Activated CD8-positive, alpha-beta memory T cell treated with anti-CD3 and anti-CD28 coated beads, Interleukin-2, amount 50 U/mL, for 24 hours (primary cell): ENCODE data around the gene CALHM4.

Experiments used
- DNase-seq: peaks from one replicate; pipeline ENCODE4 v3.0.0-alpha.2; 2020; ENCODE audit errors: extremely low read depth

Gene CALHM4

DNA sequence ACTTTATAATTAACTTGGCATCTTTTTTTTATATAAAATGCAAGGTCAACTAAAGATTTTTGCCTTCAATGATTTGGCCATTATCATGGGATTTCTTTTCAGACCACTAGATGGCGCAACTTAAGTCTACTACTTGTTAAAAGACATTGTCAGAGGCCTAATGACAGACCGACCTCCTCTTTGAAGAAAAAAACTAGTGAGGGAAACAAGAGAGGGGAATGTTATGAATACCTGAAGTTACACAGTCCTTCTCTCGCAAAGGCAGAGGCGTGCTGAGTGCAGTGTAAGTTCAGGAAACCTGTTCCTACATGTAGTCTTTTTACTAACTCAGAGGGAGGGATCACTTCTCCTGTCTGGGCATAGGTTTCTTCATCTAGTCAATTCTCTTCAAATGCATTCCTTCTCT is 17.3 kb upstream of the CALHM4 start:
- no peak for DNase-seq

DNA sequence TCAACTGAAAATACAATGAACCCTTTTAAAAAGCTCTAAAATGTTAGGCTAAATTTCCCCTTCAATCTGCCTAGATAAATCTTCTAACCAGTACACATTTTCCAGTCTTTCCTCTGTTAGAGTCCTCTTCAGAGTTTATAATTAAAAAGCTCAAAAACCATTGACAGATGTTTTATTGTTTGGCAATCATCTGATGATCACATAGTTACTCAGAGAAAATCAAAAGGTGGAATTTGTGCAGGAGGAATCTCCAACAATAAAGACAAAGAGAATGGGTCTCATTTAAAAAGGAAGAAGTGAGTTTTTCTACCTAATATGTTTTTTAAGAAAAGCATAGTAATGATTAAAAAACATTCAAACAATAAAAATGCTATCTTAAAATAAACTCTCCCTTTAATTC is 11.1 kb upstream of the CALHM4 start:
- no peak for DNase-seq

DNA sequence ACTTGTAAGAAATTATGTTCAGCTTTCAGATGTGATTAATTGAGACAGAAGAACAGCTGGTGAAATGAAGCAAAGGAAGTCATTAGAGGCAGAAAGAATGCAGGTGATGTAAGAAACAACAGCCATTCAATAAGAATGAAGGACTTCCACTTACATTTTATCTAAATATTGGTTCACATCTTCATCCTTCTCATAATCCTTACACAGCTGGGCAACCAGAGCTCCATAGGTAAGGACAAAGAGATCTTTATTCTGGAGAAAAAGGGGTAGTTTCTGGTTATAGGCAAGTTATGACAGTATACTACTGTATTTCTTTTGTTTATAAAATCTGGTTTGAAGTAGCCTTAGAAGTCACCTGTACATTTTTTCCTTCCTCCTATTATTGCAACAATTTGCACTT is 10.4 kb upstream of the CALHM4 start:
- DNase-seq, result no peak

DNA sequence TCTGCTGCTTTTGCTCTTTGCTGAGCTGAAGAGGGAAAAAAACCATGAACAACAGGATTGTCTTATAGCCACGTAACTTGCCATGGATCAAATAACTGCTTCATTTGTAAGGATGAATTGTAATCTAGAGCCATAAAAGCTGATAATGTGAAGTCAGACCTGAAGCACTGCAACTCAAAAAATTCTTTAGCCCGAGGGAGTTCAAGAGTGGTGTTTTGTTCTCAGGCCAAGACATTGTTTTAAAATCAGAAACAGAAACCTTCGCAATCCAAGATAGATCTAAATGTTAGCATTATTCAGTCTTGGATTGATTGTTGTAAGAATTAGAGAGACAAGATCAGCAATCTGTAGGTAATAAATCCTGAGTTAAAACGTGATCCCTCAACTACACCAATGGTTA is 7.9 kb upstream of the CALHM4 start, which contains the start of gene TRAPPC3L:
Gene TRAPPC3L (minus strand): TSS at position 34 of the 400 bp plus-strand sequence. CDS start 170 bp downstream, outside the sequence.
- no peak for DNase-seq

DNA sequence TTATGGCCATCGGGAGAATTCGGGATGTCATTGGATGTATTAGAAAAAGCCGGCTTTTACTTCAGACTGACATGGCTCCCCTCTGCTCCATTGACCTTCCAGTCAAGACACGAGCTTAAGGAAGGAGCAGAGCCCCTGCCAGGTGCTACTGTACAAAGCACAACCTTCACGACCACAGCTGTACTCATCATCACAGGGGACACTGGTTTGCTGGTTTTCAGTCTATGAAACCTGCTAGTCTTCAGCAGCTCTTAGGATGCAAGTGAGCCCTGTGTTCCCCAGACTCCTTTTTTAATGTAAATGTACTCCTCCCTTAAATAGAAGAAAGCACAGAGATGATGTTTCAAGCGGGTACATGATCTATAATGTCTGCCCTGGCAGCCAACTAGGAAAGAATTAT is 6.2 kb upstream of the CALHM4 start:
- DNase-seq, result no peak

DNA sequence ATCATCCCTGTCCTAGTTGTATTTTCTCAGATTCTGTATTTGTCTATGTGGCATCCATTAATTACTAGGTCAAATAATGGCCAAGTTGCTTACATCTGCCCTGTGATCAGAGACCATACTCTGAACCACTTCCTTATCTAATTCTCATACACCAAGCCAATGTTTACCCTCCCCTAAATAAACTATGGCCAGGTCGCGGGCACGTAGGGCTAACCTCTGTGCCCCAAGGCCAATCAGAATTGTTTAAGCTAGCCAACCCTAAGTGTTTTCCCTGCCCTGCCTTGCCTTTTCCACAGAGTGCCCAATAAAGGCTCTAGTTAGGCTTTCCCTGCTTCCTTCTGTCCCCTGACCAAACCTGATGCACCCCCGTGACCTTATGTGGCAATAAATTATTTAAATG is 2.8 kb upstream of the CALHM4 start:
- DNase-seq, result no peak

DNA sequence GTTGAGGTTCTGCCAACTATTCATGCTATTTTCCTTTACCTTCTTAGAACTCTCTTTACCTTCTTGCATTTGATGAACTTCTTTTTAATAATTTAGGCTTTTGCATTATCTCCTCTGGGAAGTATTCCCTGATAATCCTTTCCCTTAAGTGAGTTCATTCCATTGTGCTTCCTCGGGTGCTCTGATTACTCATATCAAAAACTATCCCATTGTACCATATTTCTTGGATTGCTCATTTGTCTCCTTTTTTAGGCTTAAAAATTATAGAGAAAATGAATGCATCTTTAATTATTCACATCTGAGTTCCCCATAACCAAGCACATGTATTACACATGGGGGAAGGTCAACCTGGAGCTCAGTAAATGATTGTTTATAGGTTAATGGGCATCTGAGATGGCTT is 2.5 kb downstream of the CALHM4 start:
- DNase-seq, result no peak

DNA sequence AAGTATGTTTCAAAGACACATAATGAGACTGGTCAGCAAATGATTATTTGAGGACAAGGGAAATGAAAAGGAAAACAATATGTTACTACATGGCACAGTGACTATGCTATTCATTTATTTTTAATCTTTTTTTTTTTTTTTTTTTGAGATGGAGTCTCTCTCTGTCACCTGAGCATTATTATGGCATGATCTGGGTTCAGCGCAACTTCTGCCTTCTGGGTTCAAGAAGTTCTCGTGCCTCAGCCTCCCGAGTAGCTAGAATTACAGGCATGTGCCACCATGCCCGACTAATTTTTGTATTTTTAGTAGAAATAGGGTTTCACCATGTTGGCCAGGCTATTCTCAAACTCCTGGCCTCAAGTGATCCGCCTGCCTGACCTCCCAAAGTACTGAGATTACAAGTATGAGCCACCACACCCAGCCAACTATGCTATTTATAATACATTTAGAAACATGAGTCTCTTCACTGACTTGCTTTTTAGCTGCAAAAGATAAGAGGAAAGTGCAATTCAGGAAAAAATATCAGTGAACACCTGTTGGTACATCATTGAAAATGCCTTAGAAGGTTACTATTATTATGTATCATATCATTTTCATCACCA is 3.4 kb downstream of the CALHM4 start:
- no peak for DNase-seq

DNA sequence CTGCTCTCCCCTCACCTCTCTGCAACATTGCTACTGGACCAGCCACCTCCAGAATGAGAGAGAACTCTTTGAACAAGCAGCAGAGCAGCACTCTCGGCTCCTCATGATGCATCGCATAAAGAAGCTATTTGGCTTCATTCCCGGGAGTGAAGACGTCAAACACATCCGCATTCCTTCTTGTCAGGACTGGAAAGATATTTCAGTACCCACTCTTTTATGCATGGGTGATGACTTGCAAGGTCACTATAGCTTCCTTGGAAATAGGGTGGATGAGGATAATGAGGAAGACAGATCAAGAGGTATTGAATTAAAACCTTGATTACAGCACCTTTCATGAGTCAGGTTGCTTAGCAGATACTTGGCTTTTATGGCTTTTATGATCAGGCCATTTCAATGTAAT is 4.3 kb downstream of the CALHM4 start:
- DNase-seq, result no peak

DNA sequence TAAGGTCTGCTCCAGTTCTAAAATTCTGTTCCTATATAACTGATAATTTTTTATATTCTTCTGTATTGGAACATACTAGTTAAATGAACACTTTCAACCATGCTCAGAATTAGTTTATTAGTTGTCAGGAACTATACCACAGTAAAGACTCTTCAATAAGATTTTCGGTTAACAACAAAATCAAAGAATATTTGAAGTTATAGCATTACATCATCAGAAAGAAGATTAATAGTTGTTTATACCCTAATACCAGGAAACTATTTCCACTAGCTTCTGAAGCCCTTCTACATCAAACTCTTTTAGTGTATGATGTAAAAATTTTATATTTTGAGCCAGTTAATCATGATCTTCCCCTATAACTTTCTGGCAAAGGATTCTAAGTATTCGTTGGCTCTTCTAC is 6.6 kb downstream of the CALHM4 start:
- no peak for DNase-seq

DNA sequence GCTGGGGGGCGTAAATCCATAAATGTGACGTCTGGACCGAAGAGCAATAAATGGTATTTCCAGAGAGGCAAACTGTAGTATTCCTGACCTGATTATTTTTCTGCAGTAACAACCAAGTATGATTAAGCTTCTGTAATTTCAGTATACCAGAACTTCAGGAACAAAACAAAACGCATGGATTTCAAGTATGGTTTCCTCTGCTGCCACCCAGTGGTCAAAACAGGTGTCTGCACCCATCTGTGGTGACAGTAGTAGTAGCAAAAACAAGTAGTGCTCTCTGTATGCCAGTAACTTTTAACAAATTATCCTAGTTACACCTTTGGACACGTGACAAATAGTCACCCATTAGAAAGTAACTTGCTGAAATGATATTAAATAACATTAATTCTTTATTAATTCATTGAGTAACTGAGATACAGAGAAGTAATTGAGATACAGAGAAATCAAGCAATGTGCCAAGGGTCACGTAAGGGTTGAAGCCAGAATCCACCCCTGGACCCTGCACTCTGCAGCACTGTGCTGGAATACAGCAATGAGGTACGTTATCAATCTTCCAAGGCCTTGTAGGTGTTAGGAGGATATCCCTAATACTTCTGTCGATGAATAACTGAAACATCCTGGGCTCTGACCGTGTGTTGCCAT is 7.9 kb downstream of the CALHM4 start:
- peak; percentile 37 for DNase-seq

DNA sequence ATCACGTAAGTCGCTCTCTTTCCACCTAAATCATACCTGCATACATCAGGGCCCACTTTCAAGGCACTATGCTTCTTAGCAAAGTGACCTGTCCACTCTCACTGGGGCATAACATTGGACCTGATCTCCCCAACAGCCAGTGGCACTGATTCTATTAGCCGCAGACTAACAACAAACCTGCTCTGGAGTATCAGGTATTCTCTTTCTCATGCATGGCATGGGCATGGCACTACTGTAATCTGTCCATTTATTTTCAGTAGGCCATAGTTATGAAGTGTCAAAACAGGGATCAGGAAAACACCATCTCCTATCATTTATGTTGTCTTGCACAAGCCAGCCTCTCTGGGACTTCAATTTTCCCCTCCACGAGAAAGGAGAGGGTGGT is 8.5 kb downstream of the CALHM4 start:
- no peak for DNase-seq

DNA sequence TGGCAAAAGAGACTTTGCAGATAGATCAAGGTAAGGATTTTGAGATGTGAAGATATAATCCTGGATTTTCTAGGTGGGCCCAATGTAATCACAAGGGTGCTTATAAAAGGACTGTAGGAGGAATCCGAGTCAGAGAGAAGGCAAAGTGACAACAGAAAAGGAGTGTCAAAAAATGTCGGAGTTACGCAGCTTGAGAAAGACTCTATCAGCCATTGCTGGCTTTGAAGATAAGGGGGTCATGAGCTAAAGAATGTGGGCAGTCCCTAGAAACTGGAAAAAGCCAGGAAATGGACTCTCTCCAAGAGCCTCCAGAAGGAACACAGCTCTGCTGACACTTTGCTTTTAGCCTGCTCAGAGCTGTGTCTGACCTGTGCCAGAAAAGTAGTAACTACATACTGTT is 9.1 kb downstream of the CALHM4 start:
- no peak for DNase-seq

DNA sequence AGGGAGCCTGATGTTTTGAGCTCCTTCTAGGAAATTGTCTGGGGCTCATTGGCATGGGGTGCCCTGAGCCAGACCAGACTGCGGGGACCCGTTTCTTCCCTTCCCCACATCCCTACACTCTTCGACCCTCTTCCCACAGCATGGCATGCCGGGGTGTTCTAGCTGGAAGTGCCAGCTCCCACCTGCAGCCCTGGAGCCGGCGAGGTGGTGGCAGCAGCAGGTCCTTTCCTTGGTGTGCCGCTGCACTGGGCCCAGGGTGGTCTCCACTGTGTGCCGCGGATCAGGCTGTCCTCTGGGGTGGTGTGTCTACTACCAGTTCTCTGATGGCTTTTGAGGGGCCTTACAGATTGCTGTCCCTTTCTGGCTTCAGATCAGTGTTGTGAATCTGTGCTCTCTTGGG is 10.3 kb downstream of the CALHM4 start:
- DNase-seq, result no peak

DNA sequence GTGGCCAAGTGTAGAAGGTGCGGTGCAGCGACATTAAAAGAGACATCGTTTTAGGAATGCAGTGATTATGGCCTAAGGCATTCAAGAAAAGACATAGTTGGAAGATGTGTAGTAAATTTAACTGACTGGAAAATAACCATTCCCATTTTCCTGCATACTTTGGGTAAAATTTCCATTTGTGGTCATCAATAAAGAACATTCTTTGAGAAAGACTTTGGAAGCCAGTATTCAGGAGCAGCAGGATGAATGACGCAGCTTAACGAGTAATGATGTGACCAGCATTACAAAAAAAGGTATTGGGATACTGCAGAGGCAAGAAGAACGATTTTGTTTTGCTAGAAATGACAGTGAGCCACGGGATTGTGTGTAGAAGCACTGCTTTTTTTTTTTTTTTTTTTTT is 10.8 kb downstream of the CALHM4 start:
- no peak for DNase-seq

DNA sequence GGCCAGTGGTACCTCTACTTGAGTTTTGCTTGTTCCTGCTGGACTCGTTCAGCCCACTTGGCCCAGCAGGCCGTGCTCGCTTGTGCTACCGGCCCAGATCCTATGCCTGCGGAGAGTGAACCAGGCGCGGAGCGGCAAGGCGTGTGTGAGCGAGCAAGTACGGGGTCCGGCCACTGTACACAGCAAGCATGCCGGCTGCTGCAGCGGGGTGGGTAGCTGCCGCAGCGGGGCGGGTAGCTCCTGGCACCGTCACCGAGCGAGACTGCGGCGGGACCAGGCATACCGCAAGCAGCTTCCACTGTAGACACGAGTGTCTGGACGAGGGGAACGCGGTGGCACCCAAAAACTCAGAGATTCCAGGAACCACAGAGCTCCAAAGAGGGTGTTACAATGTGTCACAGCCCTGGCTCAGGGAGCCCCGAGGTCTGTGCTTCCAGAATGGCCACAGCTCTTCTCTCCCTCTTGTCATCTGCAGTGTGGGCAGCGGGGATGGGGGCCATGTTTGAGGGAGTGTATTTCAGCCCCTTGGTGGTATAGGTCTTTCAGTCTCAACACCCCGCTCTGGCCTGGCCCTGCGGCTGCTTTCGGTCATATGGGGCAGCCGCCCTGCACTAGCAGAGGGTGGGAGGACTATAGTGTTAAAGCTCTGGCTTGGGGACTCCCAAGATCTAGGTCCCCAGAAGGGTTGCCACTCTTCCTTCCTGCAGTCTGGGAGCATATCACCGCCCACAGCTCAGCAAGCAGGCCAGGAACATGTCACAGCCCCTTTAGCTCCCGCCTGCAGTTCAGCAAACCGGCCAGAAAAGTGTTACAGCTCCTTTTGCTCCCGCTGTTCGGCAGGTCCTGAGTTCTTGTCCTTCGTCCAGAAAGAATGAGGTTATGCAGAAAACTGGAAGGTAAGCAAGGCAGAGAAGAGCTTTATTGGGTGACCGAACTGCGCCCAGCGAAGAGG is 11.6 kb downstream of the CALHM4 start:
- DNase-seq, result no peak

DNA sequence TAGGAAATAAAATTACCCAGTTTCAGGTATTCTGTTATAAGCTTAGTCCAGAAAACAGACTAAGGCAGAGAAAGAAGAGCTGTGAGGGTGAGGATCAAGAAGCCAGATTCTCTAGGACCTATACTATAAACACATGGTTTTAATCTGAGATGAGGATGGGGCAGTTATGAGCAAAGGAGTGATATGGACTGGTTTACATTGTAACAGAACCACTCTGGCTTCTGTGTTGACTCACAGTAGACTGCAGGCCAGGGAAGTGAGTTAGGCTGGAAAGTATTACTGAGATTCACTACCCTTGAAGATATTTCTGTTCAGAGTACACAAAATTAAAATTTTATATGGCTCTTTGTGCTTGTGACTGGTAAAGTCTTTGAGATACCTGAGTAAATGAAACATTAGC is 14.6 kb downstream of the CALHM4 start:
- DNase-seq, result no peak

DNA sequence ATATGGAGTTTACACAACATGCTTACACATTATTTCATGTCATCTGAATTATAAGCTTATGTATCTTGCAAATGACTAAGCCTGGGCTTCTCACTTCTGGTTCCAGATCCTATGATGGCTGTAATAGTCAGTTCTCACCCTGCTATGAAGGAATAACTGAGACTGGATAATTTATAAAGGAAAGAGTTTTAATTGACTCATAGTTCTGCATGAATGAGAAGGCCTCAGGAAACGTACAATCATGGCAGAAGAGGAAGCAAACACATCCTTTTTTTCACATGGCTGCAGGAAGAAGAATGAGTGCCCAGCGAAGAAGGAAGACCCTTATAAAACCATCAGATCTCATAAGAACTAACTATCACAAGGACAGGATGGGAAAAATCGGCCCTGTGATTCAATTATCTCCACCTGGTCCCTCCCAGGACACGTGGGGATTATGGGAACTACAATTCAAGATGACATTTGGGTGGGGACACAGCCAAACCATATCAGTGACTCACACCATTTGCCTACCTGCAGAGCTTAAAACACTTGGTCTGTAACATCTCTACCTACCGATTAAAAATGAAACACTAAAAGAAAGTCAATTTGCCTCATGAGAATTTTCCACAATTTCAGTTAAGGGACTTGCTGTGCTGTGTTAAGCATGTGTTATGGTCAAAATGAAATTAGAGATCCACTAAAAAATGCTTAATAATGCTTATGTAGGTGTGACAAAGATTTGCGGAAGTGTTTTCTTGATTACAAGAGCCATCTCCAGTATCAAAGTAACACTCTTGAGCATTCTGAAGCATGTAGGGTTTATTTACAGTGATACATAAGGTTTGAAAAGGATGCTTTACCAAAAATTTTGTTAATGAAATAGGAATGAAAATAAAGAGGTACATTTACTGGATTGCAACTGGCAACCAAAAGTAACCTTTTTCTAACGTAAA is 15.5 kb downstream of the CALHM4 start:
- no peak for DNase-seq

DNA sequence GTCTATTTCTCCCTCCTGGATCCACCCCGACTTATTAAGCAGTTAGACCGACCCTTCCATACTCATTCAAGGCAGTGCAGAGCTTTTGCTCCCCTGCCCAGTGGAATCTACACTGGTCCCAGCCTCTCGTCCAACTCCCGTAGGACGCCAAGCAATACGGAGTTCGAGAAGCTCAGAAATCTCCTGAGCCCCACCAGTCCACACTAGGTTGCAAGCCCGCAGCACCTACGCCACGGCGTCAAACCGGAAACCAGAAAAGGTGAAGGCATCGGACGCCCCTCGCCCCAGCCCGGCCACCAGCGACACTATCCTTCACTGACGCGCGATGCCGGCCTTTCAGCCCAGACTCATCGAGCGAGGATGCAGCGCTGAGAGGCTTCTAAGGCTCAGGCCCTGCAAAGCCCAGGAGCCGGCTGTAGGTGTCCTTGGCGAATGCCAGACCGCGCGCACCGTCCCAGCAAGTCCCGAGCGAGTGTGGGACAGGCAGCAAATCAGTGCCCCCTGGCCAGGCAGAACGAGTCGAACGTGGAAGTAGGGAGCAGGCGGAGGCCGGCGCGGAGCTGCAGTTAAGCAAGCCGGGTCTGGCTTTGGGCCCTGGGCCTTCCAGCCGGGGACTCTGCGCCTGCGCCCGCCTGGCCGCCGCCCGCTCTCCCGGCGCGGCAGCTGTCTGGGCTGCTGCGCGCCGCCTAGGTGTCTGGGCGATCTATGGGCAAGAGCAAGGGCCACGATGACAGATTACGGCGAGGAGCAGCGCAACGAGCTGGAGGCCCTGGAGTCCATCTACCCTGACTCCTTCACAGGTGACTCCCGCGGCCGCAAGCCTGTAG is 17.5 kb downstream of the CALHM4 start, which contains the start of gene RWDD1:
Gene RWDD1 (plus strand): TSS at position 649 of the 827 bp plus-strand sequence. CDS start 79 bp downstream, at position 728.
- peak; percentile 94 for DNase-seq

DNA sequence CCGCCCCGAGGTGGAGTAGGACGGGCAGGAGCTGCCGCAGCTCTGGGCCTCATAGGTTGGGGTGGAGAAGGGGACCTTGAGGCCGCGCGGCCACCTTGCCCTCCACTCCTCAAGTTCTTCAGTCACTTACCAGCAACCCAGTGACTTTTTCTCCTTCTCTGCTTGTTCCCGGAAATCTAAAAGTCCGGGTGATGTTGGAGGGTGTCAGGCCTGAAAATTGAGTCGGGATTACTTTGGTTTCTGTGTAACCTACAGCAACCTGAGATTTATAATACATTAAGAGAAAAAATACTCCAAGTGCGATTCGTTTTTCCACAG is 18.1 kb downstream of the CALHM4 start:
- DNase-seq, result no peak

DNA sequence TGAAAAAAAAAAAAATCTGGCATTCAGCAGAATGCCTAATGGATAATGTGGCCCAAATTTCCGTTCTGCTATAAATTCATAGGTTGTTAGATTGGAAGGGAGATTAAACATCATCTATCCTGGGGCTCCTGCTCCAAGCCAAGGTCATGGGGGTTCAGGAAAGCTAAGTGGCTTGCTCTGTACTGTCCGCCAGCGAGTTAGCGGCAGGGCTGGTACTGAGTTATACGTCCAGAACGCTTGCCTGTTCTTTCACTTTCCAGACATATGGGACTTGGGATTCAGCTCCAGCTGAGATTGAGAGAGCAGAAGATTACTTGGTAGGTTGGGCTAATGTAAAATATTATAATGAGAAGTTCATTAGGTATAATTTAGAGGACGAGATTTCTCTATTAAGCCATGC is 18.6 kb downstream of the CALHM4 start:
- no peak for DNase-seq
